Measurements from ENCODE around the gene HS6ST1.

HS6ST1 gene

DNA sequence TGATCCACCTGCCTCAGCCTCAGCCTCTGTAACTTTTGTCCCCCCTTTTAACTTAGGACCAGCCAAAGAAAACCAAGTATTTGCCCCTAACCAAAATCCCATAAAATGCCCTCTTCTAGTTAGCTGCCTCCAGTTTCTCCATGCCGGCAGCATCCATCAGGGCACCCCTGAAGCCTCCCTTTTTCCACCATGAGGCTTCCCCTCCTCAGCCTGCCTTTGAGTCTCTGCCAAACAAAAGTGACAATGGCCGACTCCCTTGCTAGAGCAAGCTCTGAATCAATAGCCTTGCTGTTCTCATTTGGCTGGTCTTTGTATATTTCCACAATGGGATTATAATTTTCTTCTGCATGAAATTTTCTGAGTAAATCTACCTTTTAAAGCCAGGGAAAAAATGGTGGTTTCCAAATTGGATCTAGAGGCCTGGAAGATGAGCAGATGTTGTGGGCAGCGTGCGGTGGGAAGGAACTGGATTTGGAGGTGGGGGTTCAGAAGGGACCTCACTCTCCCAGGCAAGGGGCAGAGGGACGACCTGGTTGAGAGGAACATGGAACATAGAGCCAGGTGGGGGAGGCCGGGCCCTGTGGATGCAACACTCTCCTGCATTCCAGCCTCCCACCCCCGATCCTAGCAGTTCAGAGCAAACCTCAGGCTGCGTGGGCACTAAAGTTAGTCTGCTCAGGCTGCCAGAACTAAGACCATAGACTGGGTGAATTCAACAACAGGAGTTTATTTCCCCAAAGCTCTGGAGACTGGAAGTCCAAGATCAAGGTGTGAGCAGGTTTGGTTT, 80.6 kb downstream of the HS6ST1 start:
- DNase-seq (ENCODE audit: low read depth) = no peak

DNA sequence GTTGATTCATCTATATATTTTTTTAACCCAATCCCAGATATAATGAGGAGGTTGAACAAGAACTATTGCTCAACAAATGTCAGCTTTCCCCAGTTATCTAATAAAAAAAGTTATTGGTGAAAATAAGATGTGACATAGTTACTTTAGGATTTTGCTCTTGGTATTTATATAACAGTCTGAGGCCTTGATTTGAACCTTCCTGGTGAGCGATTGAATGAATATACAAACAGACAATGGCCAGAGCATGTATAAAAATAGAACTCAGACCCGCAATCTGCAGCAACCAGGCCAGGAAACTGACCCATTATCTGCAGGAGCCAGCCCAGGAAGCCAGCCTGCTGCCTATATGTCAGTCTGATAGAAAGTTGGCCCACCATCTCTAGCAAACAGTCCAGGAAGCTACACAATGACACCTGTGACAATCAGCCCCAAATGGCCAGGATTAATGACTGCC, 81.6 kb downstream of the HS6ST1 start:
- peak; percentile 72 for DNase-seq (ENCODE audit: low read depth)

DNA sequence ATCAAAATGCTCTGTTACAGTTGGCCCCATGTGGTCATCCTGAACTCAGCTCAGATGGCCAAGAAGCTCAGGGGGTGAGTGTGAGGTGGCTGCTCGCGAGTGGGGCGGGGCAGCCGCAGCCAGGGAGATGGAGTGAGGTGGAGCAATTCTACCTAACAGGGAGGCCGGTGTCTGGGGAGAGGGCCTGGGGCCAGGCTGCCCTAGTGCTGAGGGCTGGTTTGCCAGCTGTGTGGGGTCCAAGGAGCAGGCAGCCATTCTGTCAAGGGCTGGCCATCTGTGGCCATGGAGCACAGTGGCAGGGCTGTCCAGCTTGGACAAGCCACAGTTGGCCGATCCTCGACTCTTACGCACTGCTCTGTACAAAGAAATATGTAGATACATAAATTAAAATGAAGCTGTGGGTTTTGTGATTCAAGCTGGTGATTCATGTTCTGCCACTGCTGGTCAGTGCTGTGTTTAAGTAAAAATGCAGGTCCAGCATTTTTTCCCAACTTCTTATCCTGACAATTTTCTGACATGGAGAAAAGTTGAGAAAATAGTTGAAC, 82.1 kb downstream of the HS6ST1 start:
- peak; percentile 88 for DNase-seq (ENCODE audit: low read depth)

DNA sequence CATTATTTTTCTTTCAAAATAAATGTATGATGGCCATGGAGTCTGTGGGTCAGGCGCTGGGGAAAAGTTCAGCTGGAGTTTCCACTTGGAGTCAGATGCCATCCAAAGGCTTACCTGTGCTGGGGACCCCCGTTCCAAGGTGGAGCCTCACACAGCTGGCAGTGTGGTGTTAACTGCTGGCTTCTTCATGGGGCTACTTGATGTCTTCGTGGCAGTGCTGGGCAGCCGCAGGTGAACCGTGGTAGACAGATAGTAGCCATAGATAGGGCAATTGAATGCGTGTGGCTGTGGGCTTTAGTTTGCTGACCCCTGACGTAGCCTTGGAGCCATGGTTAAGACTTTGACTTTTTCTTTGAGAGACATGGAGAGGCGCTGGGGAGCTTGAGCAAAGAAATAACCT, 83.1 kb downstream of the HS6ST1 start:
- no peak for DNase-seq (ENCODE audit: low read depth)

DNA sequence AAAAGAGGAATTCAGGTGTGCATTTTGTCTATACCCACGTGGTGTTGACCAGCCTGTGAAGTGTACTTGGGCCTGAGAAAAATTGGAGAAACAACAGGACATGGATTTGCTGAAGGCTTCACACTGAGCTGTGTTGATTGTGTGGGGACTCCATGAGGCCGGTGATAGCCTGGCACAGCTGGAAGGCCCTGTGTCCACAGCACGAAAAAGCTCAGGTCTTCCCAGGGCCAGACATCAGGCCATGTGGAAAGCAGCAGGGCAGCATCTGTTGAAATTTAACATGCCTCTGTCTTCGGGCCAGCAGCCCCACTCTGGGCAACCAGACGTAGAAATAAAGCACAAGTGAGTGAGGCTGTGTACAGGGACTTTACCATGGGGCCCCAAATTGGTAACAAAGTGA, 84.1 kb downstream of the HS6ST1 start:
- DNase-seq (ENCODE audit: low read depth) = no peak

DNA sequence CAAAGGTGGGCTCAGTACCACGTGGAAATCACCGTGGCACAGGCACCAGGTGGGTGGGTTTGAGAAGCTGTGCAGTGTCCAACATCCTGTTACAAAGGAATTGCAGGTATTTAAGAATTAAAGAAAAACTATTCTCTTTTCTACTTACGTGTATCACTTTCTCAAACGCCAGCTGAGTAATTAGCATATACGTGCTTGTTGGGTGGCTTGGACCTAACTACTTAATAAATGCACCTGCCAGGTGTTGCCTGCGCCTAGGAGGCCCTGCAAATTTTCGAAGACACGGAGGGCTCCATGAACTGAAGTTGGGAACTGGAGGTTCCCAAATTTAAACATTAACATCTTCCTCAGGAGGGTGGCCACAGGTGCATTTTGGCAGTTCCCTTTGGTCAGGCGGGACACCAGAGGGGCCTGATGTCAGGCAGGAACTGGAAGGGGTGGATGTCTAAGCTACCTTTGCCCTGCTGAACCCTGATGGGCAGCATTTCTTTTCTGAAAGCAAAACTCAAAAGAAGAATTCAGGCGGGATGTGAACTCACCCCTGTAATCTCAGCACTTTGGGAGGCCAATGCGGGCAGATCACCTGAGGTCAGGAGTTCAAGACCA, 84.8 kb downstream of the HS6ST1 start:
- DNase-seq (ENCODE audit: low read depth) = no peak

DNA sequence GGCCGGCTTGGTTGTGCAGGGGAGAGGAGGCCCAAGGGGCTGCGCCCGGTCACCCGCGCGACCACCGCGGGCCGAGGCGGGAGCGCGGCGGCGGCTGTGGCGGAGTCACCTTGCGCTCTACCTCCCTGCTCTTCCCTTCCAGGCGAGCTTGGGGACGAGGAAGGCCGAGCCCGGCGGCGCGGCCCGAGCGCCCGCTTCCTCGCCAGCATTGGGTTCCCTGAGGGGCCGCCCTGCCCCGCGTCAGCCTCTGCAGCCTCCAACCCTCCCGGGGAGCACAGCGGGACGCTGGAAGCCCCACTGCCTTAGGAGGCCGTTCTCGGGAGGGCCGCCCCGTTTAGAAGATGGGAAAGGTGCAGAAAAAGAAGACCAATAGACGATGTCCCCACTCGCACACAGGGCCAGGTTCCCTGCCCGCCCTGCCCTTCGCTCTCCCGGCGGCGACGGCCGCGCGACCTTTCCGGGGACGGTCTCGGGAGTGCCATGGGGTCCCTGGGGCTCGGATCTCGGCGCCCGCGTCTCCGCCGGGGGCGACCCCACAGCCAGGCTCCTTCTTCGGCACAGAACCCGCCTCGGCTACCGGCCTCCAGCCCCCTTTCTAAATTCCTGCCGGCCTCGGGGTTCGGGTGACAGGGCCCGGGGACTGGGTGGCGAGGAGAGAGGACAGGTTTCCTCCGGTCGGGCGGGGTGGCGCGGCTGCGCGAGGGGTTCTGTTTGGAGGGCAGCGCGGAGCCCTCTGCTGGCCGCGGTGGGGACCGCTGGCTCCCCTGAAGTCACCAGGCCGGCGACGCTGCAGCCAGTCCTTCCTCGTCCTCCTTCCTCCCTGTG, 85.5 kb downstream of the HS6ST1 start:
- peak; percentile 68 for DNase-seq (ENCODE audit: low read depth)

DNA sequence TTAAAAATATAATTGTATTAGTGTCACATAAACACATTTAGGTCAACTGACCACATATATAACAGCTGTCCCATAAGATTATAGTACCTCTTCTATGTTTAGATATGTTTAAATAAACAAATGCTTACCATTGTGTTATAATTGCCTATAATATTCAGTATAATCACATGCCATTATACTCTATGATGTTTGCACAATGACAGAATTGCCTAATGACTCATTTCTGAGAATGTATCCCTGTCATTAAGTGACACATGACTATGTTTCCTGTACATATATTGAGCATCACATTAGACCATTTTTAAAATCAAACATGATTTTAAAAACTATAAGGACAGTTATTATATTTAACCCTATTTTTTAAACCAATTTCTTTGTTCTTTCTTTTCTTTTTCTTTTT, 89.8 kb downstream of the HS6ST1 start:
- DNase-seq (ENCODE audit: low read depth) = no peak

DNA sequence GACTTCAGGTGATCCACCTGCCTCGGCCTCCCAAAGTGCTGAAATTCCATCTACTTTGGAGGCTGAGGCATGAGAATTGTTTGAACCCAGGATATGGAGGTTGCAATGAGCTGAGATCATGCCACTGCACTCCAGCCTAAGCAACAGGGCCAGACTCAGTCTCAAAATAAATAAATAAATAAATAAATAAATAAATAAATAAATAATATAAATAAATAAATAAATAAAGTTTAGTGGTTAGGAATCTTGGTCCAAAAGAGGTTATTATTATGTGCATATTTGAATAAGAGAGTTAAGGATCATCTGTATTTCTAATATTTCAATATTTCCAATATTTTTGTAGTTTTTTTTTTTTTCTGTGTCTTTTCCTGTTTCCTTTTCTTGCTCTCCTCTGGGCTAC, 90.8 kb downstream of the HS6ST1 start:
- DNase-seq (ENCODE audit: low read depth) = no peak

DNA sequence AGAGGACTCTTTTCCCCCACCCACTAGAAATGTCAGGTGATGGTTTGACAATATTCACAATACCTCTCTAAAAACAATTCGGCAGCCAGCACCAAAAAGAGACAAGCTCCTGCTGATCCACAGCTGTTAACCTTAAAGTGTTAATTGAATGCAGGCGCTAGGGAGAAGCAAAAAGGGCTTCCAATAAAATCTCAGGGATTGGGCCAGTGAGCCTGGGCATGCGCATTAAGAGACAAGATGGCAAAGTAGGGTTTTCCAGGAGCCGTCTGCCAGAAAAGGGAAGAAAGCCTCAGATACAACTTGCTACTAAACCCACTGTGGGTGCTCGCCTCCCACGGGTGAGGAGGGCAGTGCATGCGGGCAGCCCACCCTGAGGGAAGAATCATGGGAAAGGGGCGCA, 98.8 kb downstream of the HS6ST1 start:
- no peak for DNase-seq (ENCODE audit: low read depth)

DNA sequence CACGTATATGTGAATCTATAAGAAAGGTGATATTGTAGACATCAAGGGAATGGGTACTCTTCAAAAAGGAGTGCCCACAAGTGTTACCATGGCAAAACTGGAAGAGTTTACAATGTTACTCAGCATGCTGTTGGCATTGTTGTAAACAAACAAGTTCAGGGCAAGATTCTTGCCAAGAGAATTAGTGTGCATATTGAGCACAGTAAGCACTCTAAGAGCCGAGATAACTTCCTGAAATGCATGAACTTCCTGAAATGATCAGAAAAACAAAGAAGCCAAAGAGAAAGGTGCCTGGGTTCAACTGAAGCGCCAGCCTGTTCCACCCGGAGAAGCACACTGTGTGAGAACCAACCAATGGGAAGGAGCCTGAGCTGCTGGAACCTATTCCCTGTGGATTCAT, 101.0 kb downstream of the HS6ST1 start:
- DNase-seq (ENCODE audit: low read depth) = no peak

DNA sequence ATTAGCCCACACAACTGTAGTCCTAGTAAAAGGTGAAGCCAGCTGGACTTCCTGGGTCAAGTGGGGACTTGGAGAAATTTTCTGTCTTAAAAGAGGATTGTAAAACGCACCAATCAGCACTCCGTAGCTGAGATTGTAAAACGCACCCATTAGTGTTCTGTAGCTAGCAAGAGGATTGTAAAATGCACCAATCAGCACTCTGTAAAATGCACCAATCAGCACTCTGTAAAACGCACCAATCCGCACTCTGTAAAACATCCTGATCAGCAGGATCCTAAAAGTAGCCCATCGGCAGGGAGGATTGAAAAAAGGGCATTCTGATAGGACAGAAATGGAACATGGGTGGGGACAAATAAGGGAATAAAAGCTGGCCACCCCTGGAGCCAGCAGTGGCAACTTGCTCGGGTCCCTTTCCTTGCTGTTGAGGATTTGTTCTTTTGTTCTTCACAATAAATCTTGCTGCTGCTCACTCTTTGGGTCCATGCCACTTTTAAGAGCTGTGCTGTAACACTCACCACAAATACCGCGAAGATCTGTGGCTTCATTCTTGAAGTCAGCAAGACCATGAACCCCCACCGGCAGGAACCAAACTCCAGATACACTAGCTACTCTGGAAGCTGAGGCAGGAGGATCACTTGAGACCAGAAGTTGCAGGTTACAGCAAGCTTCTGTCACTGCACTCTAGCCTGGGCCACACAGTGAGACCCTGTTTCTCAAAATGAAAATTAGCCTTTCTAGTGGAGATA, 102.6 kb downstream of the HS6ST1 start:
- DNase-seq (ENCODE audit: low read depth) = no peak

Data from iris pigment epithelial cell (primary cell).